NCI-H1092 (cell line): Measurements from ENCODE around the gene TBX3.

Experiments used
- DNase-seq: peaks from one replicate; lab custom pipeline; 2025; lab: John Stamatoyannopoulos, UW

TBX3 gene

DNA sequence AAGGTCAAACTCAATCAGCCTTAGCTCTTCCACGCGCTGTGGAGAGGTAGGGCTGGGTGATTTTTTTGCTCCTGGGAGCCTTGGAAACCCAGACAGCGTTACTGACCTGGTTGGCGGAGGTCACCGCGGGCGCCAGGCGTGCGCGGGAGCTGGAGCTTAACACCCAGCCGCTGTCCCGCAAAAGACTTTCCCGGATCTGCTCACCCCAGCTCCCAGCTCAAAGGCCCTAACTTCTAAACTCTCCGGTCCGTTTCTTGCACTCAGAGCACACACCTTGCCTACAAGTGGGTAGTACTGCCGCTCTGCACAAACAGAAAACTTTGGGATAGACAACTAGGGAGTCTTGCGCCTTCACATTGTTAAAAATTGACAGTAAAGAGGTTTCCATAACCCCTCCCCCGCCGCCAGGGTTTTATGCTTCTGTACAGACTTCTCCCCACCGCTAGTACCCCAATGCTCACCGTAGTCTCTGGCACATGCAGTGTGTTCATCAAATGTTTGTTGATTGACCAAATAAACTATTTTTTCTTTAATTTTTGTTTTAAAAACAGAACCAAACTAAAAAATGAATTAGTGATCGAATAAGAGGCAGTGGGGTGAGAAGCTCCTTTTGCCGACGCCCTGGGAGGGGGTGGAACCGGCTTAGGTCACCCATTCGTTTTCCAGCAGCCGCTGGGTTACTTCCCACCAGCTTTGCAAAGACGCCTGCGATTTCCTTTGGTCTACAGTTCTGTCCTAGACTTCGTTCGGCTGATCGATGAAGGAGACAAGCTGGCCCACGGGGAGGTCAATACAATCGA, 12.7 kb upstream of the TBX3 start:
- no peak for DNase-seq

DNA sequence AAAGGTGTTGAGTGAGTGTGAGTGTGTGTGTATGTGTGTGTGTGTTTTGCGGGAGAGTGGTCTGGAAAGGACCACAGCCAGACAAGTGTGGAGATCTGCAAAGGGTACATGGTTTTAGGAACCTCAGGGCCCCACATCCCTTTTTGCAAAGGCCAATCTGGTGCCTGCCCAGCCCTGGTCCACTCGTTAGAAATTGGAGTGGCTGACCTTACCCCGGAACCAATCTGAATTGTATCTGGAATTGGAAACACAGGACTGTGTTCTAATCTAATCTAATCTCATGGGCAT, 11.3 kb upstream of the TBX3 start:
- no peak for DNase-seq

DNA sequence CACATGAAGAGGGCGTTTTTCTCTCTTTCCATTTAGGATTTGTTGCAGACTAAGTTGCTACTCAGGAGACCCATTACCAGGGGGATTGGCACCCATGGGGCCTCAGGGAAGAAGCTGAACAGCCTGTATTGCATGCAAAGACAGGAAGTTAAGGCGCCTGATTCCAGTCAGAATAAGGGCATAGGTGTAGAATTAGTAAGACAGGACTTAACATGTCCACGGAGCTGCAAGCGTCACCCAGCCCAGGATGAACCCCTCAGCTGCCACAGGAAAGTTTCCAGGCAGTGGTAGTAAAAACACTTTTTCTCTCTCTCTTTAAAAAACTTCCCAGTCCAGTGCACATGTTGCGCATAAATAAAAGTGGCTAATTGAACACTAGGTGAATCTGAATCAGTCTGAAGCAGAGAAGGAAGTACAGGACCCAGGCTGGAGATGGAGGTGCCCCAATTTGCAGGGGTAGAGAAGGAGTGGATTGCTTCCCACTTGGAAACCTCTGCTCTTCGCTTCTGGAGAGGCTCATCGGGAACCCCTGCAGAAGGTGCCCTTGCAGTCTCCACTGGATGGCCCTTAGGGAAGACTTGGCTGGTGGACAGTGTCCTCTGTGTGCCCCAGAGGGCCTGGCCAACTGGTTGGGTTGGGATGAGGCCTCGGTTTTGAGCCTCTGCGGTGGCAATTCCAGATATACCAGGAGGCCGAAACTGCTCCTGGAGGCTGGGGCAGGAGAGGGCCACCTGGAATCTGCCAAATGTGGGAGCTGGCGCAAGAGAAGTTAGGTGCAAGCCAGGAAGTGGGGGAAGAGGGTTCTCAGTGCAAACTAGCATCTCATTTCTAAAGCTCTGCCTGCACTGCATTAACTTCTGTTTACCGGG, 10.7 kb upstream of the TBX3 start:
- no peak for DNase-seq

DNA sequence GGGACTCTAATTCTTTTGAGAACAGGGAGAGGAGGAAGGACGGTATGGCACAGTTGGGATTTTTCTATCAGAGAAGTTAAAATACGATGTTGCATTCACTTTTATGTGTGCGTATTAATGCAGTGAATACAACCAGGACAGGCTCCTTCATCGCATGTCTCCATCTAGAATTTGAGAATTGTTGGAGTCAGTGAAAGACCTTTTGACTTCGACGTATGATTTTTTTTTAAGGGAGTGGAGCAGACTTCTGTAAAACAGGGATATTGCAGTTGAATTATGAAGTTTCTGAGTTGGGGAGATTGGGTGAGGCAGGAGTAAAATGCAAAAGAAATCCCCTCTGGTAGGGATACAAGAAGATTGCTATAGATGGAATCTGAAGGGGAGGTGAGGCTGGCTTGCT, 9.6 kb upstream of the TBX3 start:
- DNase-seq, result no peak

DNA sequence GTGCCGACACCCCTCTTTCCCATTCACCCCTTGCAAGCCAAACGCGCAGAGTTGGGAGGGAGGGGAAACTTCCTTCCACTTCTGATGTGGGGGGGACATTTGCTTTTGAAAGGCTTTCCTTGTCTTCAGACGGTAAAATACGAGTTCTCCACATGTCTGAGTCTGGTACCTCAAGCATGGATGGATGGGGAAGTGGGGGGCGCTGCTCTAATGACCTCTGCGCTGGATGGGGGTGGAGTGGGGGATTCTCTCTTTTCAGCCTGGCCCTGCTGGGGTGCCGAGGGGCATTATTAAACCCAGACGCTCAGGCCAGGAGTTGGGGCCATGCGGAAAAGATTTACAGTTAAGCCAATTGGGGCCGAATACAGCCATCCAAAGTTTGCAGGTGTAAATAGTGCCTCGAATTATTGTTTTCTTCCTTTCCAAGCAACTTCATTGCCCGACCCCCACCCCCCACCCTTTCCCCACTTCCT, 9.1 kb upstream of the TBX3 start:
- no peak for DNase-seq

DNA sequence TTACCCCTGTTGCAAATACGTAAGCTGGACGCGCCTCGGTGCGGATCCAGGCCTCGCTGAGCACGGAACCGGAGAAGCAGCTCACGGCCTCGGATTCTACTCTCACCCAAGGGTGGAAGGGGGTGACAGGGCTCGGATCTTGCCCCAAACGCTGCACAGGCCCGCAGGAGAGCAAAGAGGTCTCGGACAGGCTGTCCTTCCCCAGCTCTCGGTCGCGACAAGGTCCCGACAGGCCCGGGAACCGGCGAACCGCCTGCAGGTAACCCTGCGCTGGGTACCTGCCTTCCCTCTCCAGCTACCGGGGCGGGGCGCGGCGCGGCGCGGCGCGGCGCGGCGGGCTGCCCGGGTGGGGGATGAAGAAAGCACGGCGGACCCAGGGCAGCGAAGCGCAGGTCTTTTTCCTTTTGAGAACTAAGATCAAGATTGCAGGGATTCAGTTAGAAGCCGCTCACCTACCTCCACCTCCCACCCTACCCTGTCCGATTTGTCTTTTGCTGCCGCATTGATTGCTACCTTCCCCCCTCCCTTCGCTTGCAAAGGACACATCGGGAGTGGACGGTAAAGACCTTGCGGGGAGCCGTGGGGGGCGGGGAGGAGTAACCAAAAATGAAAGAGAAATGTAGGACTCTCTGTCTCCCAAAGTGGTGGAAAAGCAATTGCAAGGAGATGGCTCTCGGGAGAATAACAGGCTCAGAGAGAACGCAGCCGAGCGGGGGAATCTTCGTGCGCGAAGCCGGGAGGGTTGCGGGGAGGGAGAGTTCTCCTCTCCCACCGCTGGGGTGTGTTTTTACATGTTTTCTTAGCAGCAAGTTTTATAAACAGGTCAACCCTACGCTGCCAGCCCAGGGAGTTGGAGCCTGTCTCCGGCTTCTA, 8.4 kb upstream of the TBX3 start:
- no peak for DNase-seq

DNA sequence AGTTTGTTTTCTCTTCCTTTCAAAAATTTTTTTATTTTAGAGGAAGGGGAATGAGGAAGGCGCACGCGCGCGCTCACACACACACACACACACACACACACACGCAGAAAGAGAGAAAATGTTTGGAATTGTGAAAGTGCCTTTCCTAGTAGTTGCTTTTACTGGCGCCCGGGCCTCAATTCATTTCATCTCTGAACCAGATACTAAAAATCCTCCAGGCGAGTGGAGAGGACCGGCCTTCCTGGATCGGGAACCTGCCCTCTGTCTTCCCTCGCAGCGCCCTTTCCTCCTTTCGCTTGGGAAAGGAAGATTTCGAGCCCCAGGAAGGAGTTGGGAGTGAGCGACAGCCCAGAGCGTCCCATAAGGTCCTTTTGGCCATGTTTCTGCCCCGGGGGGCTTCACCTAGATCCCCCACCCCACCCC, 7.8 kb upstream of the TBX3 start:
- no peak for DNase-seq

DNA sequence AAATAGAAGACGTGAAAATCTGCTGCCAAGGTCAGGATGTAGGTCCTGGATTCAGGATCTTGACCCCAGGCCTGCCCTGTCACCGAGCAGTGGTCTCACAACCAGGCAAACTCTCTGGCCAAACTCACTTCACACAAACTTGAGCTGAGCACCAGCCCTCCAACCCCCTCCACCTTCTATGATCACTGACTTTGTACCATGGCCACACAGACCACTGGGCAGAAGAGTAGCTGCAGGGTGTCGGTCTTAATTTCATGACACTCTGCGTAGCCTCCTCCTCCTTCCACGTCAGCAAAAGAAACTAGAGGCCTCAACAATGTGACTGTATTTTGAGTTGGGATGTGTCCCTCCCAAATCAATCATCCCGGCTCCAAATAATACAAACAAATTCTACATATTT, 7.2 kb upstream of the TBX3 start:
- DNase-seq, result no peak

DNA sequence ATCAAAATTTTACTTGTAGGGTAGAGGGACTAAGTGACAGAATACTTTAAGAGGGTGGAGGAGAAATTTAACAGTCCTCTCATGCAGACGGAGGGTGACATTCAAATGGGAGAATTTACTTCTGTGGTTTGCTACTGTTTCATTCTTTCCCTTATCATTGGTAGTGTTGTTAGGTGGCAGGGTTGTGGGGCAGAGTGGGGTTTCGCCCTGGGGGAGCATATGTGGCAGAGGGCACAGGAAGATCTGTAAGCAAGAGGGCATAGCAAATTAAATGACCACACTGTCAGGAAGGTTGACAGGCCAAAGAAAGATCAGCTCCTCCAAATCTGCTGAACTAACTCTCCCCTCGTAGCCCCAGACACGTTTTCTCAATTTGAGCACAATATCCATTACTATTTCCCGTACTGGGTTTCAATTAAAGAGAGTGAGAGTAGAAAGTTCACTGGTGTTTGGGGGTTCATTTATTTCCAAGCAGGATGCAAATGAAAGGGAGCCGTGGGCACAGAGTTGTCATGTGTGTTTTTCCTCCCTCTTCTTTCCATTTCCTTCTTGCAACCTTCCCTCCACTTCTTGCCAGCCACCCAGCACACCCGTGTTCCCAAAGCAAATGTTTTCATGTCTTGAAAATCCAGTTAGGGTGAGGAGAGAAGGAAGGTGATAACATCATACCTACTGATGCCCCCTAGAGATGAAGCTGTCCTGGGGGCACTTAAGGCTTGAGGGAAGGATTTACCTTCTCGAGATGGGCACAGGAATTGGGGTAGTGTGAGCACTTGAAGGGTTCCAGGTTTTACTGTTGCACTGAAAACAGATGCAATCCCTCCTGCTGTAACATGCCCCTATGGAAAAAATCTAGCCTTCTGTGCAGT, 6.5 kb upstream of the TBX3 start:
- DNase-seq, result no peak

DNA sequence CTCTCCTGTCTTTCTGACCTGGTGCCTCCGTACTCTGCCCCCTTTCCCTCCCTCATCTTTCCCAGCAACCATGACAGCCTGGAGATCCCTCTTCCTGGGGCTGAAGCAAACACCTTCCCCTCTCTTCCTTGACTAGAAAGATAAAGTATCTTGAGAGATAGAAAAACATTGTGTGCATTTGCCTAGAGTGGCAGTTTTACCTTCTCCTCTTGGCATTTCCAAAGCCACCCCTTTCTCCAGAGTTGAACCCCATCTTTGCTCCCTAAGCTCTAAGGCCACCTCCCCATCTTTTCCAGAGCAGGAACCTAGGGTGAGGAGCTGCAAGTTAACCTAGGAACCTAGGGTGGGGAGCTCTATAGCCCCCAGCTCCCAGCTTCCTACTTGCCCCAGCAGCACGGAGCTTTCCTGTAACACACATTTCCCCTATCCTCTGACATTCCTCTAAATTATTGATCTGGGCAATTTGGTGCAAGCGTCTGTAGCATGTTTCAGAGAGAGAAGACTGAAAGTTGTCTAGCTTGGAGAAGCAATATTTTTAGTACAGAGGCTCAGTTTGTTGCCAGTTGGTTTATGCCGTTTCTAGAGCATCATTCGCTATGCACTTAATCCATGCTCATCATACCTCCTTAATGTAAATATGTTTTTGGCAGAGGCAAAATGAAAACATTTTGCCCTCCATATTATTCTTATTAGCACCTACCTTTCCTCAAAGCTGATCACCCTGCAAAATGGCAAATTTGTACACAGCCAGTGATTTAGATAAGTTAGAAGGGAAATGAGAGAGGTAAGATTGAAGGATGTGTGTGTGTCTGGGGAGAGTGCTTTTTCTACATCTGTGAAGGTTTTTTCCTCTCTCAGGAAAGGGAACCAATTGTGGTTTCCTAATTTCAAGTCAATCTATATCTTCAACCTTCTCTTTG, 5.4 kb upstream of the TBX3 start:
- DNase-seq, result no peak

DNA sequence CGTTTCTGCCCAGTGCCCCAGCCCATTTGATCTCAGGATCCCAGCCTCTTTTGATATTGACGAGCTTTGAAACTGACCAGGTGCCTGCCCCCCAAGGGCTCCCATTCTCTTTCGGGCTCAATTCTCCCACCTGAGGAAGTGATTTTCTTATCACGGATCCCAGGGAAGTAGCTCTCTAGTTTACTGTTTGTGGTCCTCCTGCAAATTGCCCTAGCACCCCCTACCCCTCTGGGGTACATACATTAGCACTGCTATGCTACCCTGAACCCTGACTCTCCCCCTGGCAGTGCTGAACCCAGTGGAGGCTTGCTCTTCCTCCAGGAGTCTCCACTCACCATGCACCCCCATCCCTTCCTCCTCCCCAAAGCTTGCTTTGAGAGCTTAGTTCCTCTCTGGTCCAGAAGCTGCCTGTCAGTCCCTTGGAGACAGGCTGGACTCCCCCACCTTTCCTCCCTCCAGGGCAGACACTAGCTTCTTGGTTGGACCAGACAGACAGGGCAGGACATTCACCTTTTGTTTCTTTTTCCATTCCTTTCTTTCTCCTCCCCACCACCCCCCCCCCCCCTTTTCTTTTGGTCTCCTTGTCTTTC, 4.4 kb upstream of the TBX3 start:
- no peak for DNase-seq

DNA sequence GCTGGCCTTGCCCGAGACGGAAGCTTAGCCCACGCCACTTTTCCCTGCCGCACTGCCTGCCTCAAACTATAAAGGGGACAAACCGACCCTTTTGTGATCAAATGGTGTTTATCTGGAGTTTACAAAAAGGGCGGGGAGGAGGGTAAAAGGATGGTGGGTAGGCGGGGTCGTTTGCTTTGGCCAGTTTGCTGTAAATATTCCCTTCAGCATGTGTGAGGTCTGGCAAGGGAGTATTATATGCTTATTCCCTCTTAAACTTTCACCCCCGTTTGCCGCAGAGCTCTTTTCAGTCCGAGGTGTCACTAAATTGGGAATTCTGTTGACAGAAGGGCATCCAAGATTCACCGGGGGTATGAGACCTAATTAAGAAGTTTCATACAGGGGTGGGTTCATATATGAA, 3.8 kb upstream of the TBX3 start:
- no peak for DNase-seq

DNA sequence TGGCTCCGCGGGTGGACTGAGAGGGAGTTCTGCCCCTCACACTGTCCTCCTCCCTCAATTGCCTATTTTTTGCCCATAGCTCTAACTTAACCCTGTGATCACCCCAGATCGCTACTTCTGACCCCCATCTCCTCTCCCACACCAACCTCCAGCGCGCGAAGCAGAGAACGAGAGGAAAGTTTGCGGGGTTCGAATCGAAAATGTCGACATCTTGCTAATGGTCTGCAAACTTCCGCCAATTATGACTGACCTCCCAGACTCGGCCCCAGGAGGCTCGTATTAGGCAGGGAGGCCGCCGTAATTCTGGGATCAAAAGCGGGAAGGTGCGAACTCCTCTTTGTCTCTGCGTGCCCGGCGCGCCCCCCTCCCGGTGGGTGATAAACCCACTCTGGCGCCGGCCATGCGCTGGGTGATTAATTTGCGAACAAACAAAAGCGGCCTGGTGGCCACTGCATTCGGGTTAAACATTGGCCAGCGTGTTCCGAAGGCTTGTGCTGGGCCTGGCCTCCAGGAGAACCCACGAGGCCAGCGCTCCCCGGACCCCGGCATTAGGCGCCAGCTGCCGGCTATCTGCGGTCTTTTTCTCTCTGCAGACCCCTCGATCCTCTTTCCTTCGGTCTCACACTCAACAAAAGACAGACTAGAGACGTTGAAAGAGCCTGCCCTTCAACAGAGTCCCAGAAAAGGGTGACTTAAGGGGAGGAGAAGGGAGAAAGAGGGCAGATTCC, 3.0 kb upstream of the TBX3 start:
- DNase-seq, result no peak

DNA sequence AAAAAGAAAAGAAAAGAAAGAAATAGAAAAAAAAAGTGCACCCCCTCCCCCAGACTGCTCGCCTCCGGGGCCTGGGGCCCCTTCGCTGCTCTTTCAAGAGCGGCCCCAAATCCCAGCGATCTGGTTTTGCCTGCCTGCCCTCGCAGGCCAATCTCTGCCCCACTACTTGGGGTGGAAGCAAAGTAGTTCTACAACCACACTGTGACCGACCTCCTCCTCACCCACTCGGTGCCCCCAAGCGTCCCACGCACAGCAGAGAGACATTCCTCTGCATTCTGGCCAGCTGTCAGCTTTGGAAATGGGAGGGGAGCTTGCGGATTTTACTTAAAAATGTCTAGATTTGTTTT, 2.4 kb upstream of the TBX3 start:
- no peak for DNase-seq

DNA sequence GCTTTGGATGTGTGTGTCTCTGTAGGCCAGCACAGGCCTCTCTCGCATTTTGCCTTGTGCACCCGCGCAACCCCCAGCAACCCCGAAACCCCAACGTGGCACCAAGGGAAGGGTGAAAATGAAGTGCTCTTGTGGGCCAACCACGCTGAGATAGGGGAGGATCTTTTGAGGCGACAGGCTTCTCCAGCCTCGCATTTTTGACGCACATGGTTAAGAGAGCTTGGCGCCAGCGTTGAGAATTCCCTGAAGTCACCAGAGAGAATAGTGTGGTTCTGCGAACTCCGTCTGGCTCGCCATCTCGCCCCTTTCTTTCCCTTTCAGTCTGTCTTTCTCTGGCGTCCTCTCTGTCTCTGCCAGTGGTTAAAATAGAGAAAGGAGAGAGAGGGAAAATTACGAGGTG, 1.9 kb upstream of the TBX3 start:
- no peak for DNase-seq

DNA sequence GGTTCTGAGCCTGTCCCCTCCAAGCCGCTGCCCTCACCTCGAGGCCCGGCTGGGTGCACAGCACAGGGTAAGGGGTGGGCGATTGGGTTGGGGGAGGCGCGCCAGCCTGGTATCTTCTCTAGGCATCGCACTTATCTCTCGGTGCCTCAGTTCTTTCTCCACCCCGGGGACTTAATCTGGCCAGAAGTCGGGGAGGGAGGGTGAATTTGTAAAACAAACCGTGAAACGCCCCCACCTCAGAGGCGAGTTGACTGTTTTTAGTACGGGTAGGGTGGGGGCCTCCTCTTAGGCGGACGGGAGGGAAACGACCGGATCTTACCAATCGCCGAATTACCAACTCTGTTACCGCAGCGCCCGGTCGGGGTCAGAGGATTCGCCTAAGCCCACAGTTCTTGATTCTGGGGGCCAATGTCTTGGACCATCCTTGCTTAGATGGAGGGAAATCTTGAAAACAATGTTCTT, 1.4 kb upstream of the TBX3 start:
- DNase-seq, result no peak

DNA sequence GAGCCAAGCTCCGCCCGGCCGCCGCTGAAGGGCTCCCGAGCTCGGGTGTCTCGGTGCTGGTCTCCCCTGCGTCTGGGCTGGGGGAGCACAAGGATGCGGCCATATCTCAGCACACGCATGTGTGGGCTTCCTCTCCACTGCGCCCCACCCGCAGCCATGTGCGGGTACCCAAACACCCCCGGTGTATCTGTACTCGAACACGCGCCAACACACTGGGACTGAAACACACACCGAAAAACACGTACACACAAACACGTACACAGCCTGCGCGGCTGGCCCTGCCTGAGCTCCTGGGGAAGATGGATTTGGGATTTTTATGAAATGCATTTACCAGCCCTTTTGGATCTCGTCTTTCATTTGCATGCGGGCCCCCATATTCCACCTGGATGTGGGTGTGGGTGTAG, 897 bp upstream of the TBX3 start:
- DNase-seq, result no peak

DNA sequence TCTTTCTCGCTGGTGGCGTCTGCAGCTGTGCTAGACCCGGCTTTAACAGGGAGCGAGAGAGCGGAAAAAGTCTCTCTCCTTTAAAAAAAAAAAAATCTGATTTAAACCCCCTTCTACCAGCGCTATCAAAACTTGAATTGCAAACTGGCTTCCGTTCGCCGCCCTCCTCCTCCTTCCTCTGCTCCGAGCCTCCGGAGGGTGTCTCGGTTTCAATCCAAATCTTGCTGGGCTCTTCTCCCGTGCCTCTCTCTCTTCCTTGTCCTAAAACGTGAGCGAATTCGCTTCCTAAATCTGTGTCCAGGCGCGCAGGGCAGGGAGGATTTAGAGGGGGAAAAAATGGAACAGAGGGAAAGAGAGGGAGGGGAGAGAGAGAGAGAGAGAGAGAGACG, 272 bp downstream of the TBX3 start:
- no peak for DNase-seq
